MM.1S (cell line): ENCODE results near the gene TRMT1L.

Source experiments
- DNase-seq: peaks from one replicate; pipeline ENCODE4 v3.0.0-alpha.2; 2015
- H2AFZ ChIP-seq: fragments of 300-600 bp; sonication (generic); 2 replicates; pipeline ENCODE4 v1.6.0; 2016; ENCODE audit warnings: antibody characterized with exemption, low read length
- H3F3A ChIP-seq: fragments of 300-600 bp; sonication (generic); 2 replicates; pipeline ENCODE4 v1.6.1; 2016; ENCODE audit warnings: mild to moderate bottlenecking, antibody characterized with exemption, low read length, moderate library complexity, mixed read lengths; ENCODE audit not compliant: insufficient read depth
- H3K27ac ChIP-seq: fragments of 300-600 bp; sonication (generic); 2 replicates; pipeline ENCODE4 v1.5.1; 2016; ENCODE audit warnings: mild to moderate bottlenecking, low read length
- H3K27me3 ChIP-seq: fragments of 300-600 bp; sonication (generic); replicated peaks from 2 replicates; pipeline ENCODE4 v1.6.0; 2016; ENCODE audit warnings: low read length; ENCODE audit not compliant: insufficient read depth
- H3K36me3 ChIP-seq: fragments of 300-600 bp; sonication (generic); replicated peaks from 2 replicates; pipeline ENCODE4 v1.6.1; 2016; ENCODE audit warnings: mild to moderate bottlenecking, low read length, mixed read lengths; ENCODE audit not compliant: insufficient read depth
- H3K4me1 ChIP-seq: fragments of 300-600 bp; sonication (generic); 2 replicates; pipeline ENCODE4 v1.6.1; 2016; ENCODE audit warnings: low read length, mixed read lengths
- H3K4me2 ChIP-seq: fragments of 300-600 bp; sonication (generic); 2 replicates; pipeline ENCODE4 v1.6.0; 2016; ENCODE audit warnings: low read depth, low read length
- H3K4me3 ChIP-seq: fragments of 300-600 bp; sonication (generic); 2 replicates; pipeline ENCODE4 v1.5.1; 2016; ENCODE audit warnings: low read length, mixed read lengths
- H3K79me2 ChIP-seq: fragments of 300-600 bp; sonication (generic); 2 replicates; pipeline ENCODE4 v1.6.1; 2016; ENCODE audit warnings: mixed run types, low read length, mixed read lengths
- H3K9ac ChIP-seq: fragments of 300-600 bp; sonication (generic); 2 replicates; pipeline ENCODE4 v1.6.1; 2016; ENCODE audit warnings: low read length, mixed read lengths
- H3K9me2 ChIP-seq: fragments of 300-600 bp; sonication (generic); replicated peaks from 2 replicates; pipeline ENCODE4 v1.6.1; 2016; ENCODE audit warnings: mild to moderate bottlenecking, low read length, mixed read lengths; ENCODE audit not compliant: insufficient read depth
- H3K9me3 ChIP-seq: fragments of 300-600 bp; sonication (generic); replicated peaks from 2 replicates; pipeline ENCODE4 v1.6.1; 2016; ENCODE audit warnings: mild to moderate bottlenecking, low read length, mixed read lengths; ENCODE audit not compliant: insufficient read depth
- H4K20me1 ChIP-seq: fragments of 300-600 bp; sonication (generic); 2 replicates; pipeline ENCODE4 v1.6.1; 2016; ENCODE audit warnings: mild to moderate bottlenecking, low read length, moderate library complexity, mixed read lengths; ENCODE audit not compliant: insufficient read depth
- CTCF ChIP-seq: fragments of 300-600 bp; sonication (generic); IDR thresholded peaks from 2 replicates; pipeline ENCODE4 v1.5.1; 2016; ENCODE audit warnings: antibody characterized with exemption, low read length, mixed read lengths
- EZH2 ChIP-seq: fragments of 300-600 bp; sonication (generic); optimal IDR thresholded peaks from 2 replicates; pipeline ENCODE3; 2017; ENCODE audit warnings: low read depth, mild to moderate bottlenecking, antibody characterized with exemption, low read length, mixed read lengths
- EZH2phosphoT487 ChIP-seq: fragments of 300-600 bp; sonication (generic); IDR thresholded peaks from 2 replicates; pipeline ENCODE4 v1.6.1; 2018; ENCODE audit warnings: antibody characterized with exemption, low read length

TRMT1L gene

GRCh38 chr1:185129708-185130107 is 27.0 kb downstream of the TRMT1L start:
- no peaks in the 10 kb centered on the region for H3K4me1 ChIP-seq
- no peaks in the 10 kb centered on the region for H3F3A ChIP-seq
- H3K9me3 ChIP-seq = no peaks in the 10 kb centered on the region
- no peak overlapping the region for H3K9ac ChIP-seq
- no peaks in the 10 kb centered on the region for H3K79me2 ChIP-seq
- no peaks in the 10 kb centered on the region for H4K20me1 ChIP-seq
- TF ChIP-seq EZH2 (no peak), EZH2phosphoT487 (no peak), CTCF (no peak)
- H3K4me3 ChIP-seq = no peak overlapping the region
- no peaks in the 10 kb centered on the region for H3K36me3 ChIP-seq
- H3K27ac ChIP-seq = no peak overlapping the region
- H3K27me3 ChIP-seq = no peaks in the 10 kb centered on the region
- H2AFZ ChIP-seq = no peak overlapping the region
- no peaks in the 10 kb centered on the region for H3K9me2 ChIP-seq
- no peak for DNase-seq
- H3K4me2 ChIP-seq = no peak overlapping the region

GRCh38 chr1:185112356-185112755 is 44.4 kb downstream of the TRMT1L start:
- no peaks in the 10 kb centered on the region for H3K79me2 ChIP-seq
- H3F3A ChIP-seq = 0 out of 2 replicates have a peak, but pooled peaks cover 4% of the 10 kb centered on the region
- no peak overlapping the region for H3K4me2 ChIP-seq
- H3K27ac ChIP-seq = no peak overlapping the region
- DNase-seq = no peak
- H3K9ac ChIP-seq = no peak overlapping the region
- no peaks in the 10 kb centered on the region for H4K20me1 ChIP-seq
- no peaks in the 10 kb centered on the region for H3K36me3 ChIP-seq
- no peak overlapping the region for H2AFZ ChIP-seq
- H3K9me2 ChIP-seq = no peaks in the 10 kb centered on the region
- H3K4me3 ChIP-seq = no peak overlapping the region
- H3K27me3 ChIP-seq = no peaks in the 10 kb centered on the region
- TF ChIP-seq EZH2 = no peak
- TF ChIP-seq EZH2phosphoT487 = no peak
- TF ChIP-seq CTCF = no peak
- H3K4me1 ChIP-seq = peaks cover 13% of the 10 kb centered on the region
- no peaks in the 10 kb centered on the region for H3K9me3 ChIP-seq

GRCh38 chr1:185111873-185112272 is 44.9 kb downstream of the TRMT1L start:
- 0 out of 2 replicates have a peak, but pooled peaks cover 4% of the 10 kb centered on the region for H3F3A ChIP-seq
- H3K36me3 ChIP-seq = no peaks in the 10 kb centered on the region
- H3K9ac ChIP-seq = no peak overlapping the region
- no peak for TF ChIP-seq EZH2phosphoT487
- TF ChIP-seq EZH2 = no peak
- TF ChIP-seq CTCF = no peak
- DNase-seq = no peak
- no peaks in the 10 kb centered on the region for H3K9me3 ChIP-seq
- H3K4me3 ChIP-seq = no peak overlapping the region
- H3K4me2 ChIP-seq = peak overlapping the region; percentile 17; the same call in 1 of the 2 replicates
- H4K20me1 ChIP-seq = no peaks in the 10 kb centered on the region
- peaks cover 13% of the 10 kb centered on the region for H3K4me1 ChIP-seq
- H2AFZ ChIP-seq = no peak overlapping the region
- no peaks in the 10 kb centered on the region for H3K79me2 ChIP-seq
- no peak overlapping the region for H3K27ac ChIP-seq
- no peaks in the 10 kb centered on the region for H3K9me2 ChIP-seq
- no peaks in the 10 kb centered on the region for H3K27me3 ChIP-seq
